Neuronal stem cell (in vitro differentiated cells): ENCODE measurements around the gene DDOST.
"Not testable (repeated sequence)": the region's sequence is repeated elsewhere in the genome, so short reads cannot be mapped to it uniquely, and the experiment has no call there.

ENCODE experiments used
- DNase-seq: peaks from one replicate; pipeline ENCODE4 v3.0.0-alpha.2; 2013; ENCODE audit warnings: low spot score
- H2AFZ ChIP-seq: one replicate; pipeline ENCODE4 v1.6.1; 2013; ENCODE audit warnings: mild to moderate bottlenecking, low read length, inconsistent platforms
- H2AK5ac ChIP-seq: 2 replicates; pipeline ENCODE4 v1.6.1; 2013; ENCODE audit warnings: low read depth, mild to moderate bottlenecking, inconsistent platforms, low read length, moderate library complexity, mixed read lengths
- H2BK120ac ChIP-seq: 2 replicates; pipeline ENCODE4 v1.6.1; 2013; ENCODE audit warnings: low read depth, mild to moderate bottlenecking, inconsistent platforms, low read length, moderate library complexity, mixed read lengths
- H2BK12ac ChIP-seq: one replicate; pipeline ENCODE4 v1.6.1; 2013; ENCODE audit warnings: low read length, inconsistent platforms
- H2BK15ac ChIP-seq: 2 replicates; pipeline ENCODE4 v1.6.1; 2013; ENCODE audit warnings: mild to moderate bottlenecking, low read length, inconsistent platforms, mixed read lengths
- H2BK5ac ChIP-seq: one replicate; pipeline ENCODE4 v1.6.1; 2013; ENCODE audit warnings: inconsistent platforms, mild to moderate bottlenecking, low read length, moderate library complexity
- H3K14ac ChIP-seq: one replicate; pipeline ENCODE4 v1.6.1; 2013; ENCODE audit warnings: low read length, inconsistent platforms
- H3K18ac ChIP-seq: 2 replicates; pipeline ENCODE4 v1.6.1; 2013; ENCODE audit warnings: low read length, inconsistent platforms
- H3K23ac ChIP-seq: 2 replicates; pipeline ENCODE4 v1.6.1; 2013; ENCODE audit warnings: low read depth, mild to moderate bottlenecking, mixed read lengths, low read length, inconsistent platforms; ENCODE audit not compliant: poor library complexity
- H3K27ac ChIP-seq: replicated peaks from 3 replicates; pipeline ENCODE4 v1.5.1; 2013; ENCODE audit warnings: low read length, inconsistent platforms
- H3K27me3 ChIP-seq, 3 experiments: 2 replicates each; pipeline ENCODE4 v1.6.1; 2013; ENCODE audit warnings: low read length in 3 of 3, mild to moderate bottlenecking in 2 of 3, inconsistent platforms in 1 of 3, low read depth in 1 of 3, mixed read lengths in 1 of 3, moderate library complexity in 1 of 3; ENCODE audit not compliant: control insufficient read depth in 3 of 3, insufficient read depth in 3 of 3
- H3K36me3 ChIP-seq, 2 donors: replicated peaks in 1 of 2; 2 replicates each; pipeline ENCODE4 v1.6.1; 2013; ENCODE audit warnings: low read length in 2 of 2; ENCODE audit not compliant: control insufficient read depth in 2 of 2, insufficient read depth in 2 of 2
- H3K4ac ChIP-seq: 2 replicates; pipeline ENCODE4 v1.6.1; 2013; ENCODE audit warnings: inconsistent platforms, mild to moderate bottlenecking, low read length, moderate library complexity
- H3K4me1 ChIP-seq, 2 donors: 1 replicate in 1 of 2; 2 replicates in 1 of 2; pipeline ENCODE4 v1.6.1; 2013; ENCODE audit warnings: low read length in 2 of 2, low read depth in 1 of 2; ENCODE audit not compliant: control insufficient read depth in 2 of 2, insufficient read depth in 1 of 2
- H3K4me2 ChIP-seq: one replicate; pipeline ENCODE4 v1.6.1; 2013; ENCODE audit warnings: mild to moderate bottlenecking, low read length, inconsistent platforms; ENCODE audit not compliant: insufficient read depth, poor library complexity, severe bottlenecking
- H3K4me3 ChIP-seq, 2 donors: 2 replicates each; pipeline ENCODE4 v1.5.1; 2013; ENCODE audit warnings: low read length in 2 of 2, mild to moderate bottlenecking in 2 of 2, inconsistent platforms in 1 of 2, moderate library complexity in 1 of 2
- H3K79me1 ChIP-seq: one replicate; pipeline ENCODE4 v1.6.1; 2013; ENCODE audit warnings: low read depth, mild to moderate bottlenecking, inconsistent platforms, low read length, moderate library complexity
- H3K9ac ChIP-seq: one replicate; pipeline ENCODE4 v1.6.1; 2013; ENCODE audit warnings: mild to moderate bottlenecking, low read depth, low read length, inconsistent platforms; ENCODE audit not compliant: poor library complexity
- H3K9me3 ChIP-seq, 2 donors: replicated peaks in 1 of 2; 2 replicates each; pipeline versions ENCODE3 to v1.6.1; 2013; ENCODE audit warnings: low read length in 2 of 2, mild to moderate bottlenecking in 2 of 2, inconsistent platforms in 1 of 2, low read depth in 1 of 2, mixed read lengths in 1 of 2, moderate library complexity in 1 of 2; ENCODE audit not compliant: control insufficient read depth in 2 of 2, insufficient read depth in 1 of 2
- H4K8ac ChIP-seq: one replicate; pipeline ENCODE4 v1.6.1; 2013; ENCODE audit warnings: low read depth, mild to moderate bottlenecking, inconsistent platforms, low read length, moderate library complexity
- H4K91ac ChIP-seq: one replicate; pipeline ENCODE4 v1.6.1; 2013; ENCODE audit warnings: low read length, low read depth, mild to moderate bottlenecking, inconsistent platforms; ENCODE audit not compliant: poor library complexity
- WGBS, 2 donors: extraction: QIAGEN DNeasy Blood & Tissue Kit; methylation state at CpG; one replicate each; pipeline ENCODE4 v1.1.7; 2013; ENCODE audit warnings: missing lambda C conversion rate in 2 of 2, mixed read lengths in 1 of 2; ENCODE audit not compliant: insufficient read length in 2 of 2, insufficient replicate concordance in 1 of 2; ENCODE audit errors: extremely low coverage in 2 of 2; 5-methylcytosine and 5-hydroxymethylcytosine counted together

DDOST gene

GRCh38 chr1:20611652-20612051, 49.5 kb downstream of the DDOST start:
- Histone ChIP-seq H3K36me3 (no peaks in the 10 kb centered on the region), H3K27me3 (peaks cover 0 to 31% (median 0%) of the 10 kb centered on the region in 3 experiments), H3K4me2 (no peak overlapping the region), H4K91ac (no peak overlapping the region), H3K79me1 (no peaks in the 10 kb centered on the region), H3K4ac (no peak overlapping the region), H3K27ac (no peak overlapping the region), H2BK120ac (no peak overlapping the region), H2BK5ac (no peak overlapping the region), H3K4me3 (no peak overlapping the region), H4K8ac (no peak overlapping the region), H3K9me3 (no peaks in the 10 kb centered on the region), H3K9ac (no peak overlapping the region), H2AK5ac (no peak overlapping the region), H2BK12ac (no peak overlapping the region), H2BK15ac (no peak overlapping the region), H2AFZ (no peak overlapping the region), H3K18ac (no peak overlapping the region), H3K4me1 (peaks cover 0 to 4% of the 10 kb centered on the region in 2 donors), H3K14ac (no peak overlapping the region), H3K23ac (no peak overlapping the region)
- DNase-seq: no peak
- WGBS, 2 donors: no CpG with 5 or more reads among the region's 5 CpGs

- Histone ChIP-seq H3K27me3 (peaks cover 0 to 32% (median 0%) of the 10 kb centered on the region in 3 experiments), H3K4me2 (no peak overlapping the region), H3K14ac (no peak overlapping the region), H4K8ac (no peak overlapping the region), H3K27ac (no peak overlapping the region), H4K91ac (no peak overlapping the region), H3K36me3 (no peaks in the 10 kb centered on the region), H2BK15ac (no peak overlapping the region), H3K4ac (no peak overlapping the region), H3K9me3 (no peaks in the 10 kb centered on the region), H3K79me1 (no peaks in the 10 kb centered on the region), H2AFZ (no peak overlapping the region), H3K18ac (no peak overlapping the region), H3K4me1 (peaks cover 0 to 4% of the 10 kb centered on the region in 2 donors), H3K9ac (no peak overlapping the region), H3K23ac (no peak overlapping the region), H2AK5ac (no peak overlapping the region), H2BK5ac (no peak overlapping the region), H3K4me3 (no peak overlapping the region), H2BK120ac (no peak overlapping the region), H2BK12ac (no peak overlapping the region)
- WGBS, 2 donors: no CpG with 5 or more reads among the region's 2 CpGs
- no peak for DNase-seq
Observed at GRCh38 chr1:20610970-20611369, 50.2 kb downstream of the DDOST start.

GRCh38 chr1:20609541-20609940, 51.6 kb downstream of the DDOST start:
- H3K4ac ChIP-seq: no peak overlapping the region
- WGBS, 2 donors: no CpG with 5 or more reads among the region's 6 CpGs
- no peaks in the 10 kb centered on the region for H3K36me3 ChIP-seq
- no peak overlapping the region for H2BK12ac ChIP-seq
- H3K9me3 ChIP-seq: no peaks in the 10 kb centered on the region
- peaks cover 0 to 25% (median 0%) of the 10 kb centered on the region in 3 experiments for H3K27me3 ChIP-seq
- H3K27ac ChIP-seq: no peak overlapping the region
- DNase-seq: no peak
- H4K8ac ChIP-seq: no peak overlapping the region
- H3K79me1 ChIP-seq: no peaks in the 10 kb centered on the region
- no peak overlapping the region for H2BK15ac ChIP-seq
- peaks cover 0 to 4% of the 10 kb centered on the region in 2 donors for H3K4me1 ChIP-seq
- no peak overlapping the region for H3K4me3 ChIP-seq
- no peak overlapping the region for H3K4me2 ChIP-seq
- H3K9ac ChIP-seq: no peak overlapping the region
- H2BK120ac ChIP-seq: no peak overlapping the region
- H3K18ac ChIP-seq: no peak overlapping the region
- H3K14ac ChIP-seq: no peak overlapping the region
- H4K91ac ChIP-seq: no peak overlapping the region
- H2AFZ ChIP-seq: no peak overlapping the region
- no peak overlapping the region for H2AK5ac ChIP-seq
- no peak overlapping the region for H2BK5ac ChIP-seq
- no peak overlapping the region for H3K23ac ChIP-seq

- H3K18ac ChIP-seq, H4K8ac ChIP-seq, H3K14ac ChIP-seq, H3K9me3 ChIP-seq, H3K23ac ChIP-seq, DNase-seq, H3K4me1 ChIP-seq, H2BK15ac ChIP-seq, H4K91ac ChIP-seq, H3K79me1 ChIP-seq, H2BK5ac ChIP-seq, H3K9ac ChIP-seq, H2AK5ac ChIP-seq, H3K4me2 ChIP-seq, H3K27ac ChIP-seq, H3K36me3 ChIP-seq, H3K4me3 ChIP-seq, H3K4ac ChIP-seq, H2AFZ ChIP-seq, H2BK120ac ChIP-seq, H2BK12ac ChIP-seq: not testable (repeated sequence)
- no CpG with 5 or more reads among the region's 7 CpGs for WGBS, 2 donors
- peaks cover 0 to 26% (median 0%) of the 10 kb centered on the region in 3 experiments for H3K27me3 ChIP-seq
Observed at GRCh38 chr1:20606801-20607570, 54.2 kb downstream of the DDOST start.
